Mammary epithelial cell (primary cell): ENCODE measurements around the gene LEFTY2.

Experiments
- EZH2 ChIP-seq: IDR thresholded peaks from 2 replicates; pipeline ENCODE4 v1.6.1; 2012; ENCODE audit warnings: low read length, inconsistent platforms, borderline replicate concordance
- TF ChIP-seq, protein P1 (sequence below), 2 donors: IDR thresholded peaks in 1 of 2; conservative IDR thresholded peaks in 1 of 2; 2 replicates each; pipeline ENCODE4 v1.5.1; 2011 to 2012; ENCODE audit warnings: inconsistent platforms in 2 of 2, low read length in 2 of 2, mild to moderate bottlenecking in 2 of 2, control low read depth in 1 of 2, low read depth in 1 of 2; ENCODE audit not compliant: insufficient read depth in 1 of 2; ENCODE audit errors: extremely low read depth in 1 of 2

GRCh38 chr1:225973158-225973557 is 32.1 kb upstream of the LEFTY2 start:
- TF ChIP-seq, protein P1, sequence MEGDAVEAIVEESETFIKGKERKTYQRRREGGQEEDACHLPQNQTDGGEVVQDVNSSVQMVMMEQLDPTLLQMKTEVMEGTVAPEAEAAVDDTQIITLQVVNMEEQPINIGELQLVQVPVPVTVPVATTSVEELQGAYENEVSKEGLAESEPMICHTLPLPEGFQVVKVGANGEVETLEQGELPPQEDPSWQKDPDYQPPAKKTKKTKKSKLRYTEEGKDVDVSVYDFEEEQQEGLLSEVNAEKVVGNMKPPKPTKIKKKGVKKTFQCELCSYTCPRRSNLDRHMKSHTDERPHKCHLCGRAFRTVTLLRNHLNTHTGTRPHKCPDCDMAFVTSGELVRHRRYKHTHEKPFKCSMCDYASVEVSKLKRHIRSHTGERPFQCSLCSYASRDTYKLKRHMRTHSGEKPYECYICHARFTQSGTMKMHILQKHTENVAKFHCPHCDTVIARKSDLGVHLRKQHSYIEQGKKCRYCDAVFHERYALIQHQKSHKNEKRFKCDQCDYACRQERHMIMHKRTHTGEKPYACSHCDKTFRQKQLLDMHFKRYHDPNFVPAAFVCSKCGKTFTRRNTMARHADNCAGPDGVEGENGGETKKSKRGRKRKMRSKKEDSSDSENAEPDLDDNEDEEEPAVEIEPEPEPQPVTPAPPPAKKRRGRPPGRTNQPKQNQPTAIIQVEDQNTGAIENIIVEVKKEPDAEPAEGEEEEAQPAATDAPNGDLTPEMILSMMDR (conservative IDR thresholded peaks at IDR 0.05 in 1 of 2, IDR thresholded peaks at IDR 0.05 in 1 of 2; ENCODE audit: extremely low read depth in 1 of 2, insufficient read depth in 1 of 2, low read depth in 1 of 2, low read length in 2 of 2) = no peak
- TF ChIP-seq EZH2 = no peak
